Liver (tissue), 9 donors: ENCODE data around the gene REST. TPM values are rescaled to one million over a fixed set of nuclear protein-coding genes. Genes with fewer than 3 reads are reported as not detected.

ENCODE experiments used
- DNase-seq: peaks from one replicate; pipeline ENCODE4 v3.0.0-alpha.2; 2017; ENCODE audit warnings: low spot score
- H3K27ac ChIP-seq, 2 donors: one replicate each; pipeline ENCODE4 v1.7.0; 2013; ENCODE audit warnings: inconsistent platforms in 2 of 2, low read length in 2 of 2, control low read depth in 1 of 2, low read depth in 1 of 2, mild to moderate bottlenecking in 1 of 2
- H3K27me3 ChIP-seq, 4 donors: one replicate each; pipeline versions ENCODE4 v1.6.1 to v1.7.0; 2013; ENCODE audit warnings: low read length in 3 of 4, inconsistent platforms in 1 of 4, mild to moderate bottlenecking in 1 of 4, moderate library complexity in 1 of 4; ENCODE audit not compliant: control insufficient read depth in 4 of 4, insufficient read depth in 4 of 4
- H3K36me3 ChIP-seq, 4 donors: one replicate each; pipeline versions ENCODE4 v1.6.1 to v1.7.0; 2013; ENCODE audit warnings: low read length in 3 of 4, mild to moderate bottlenecking in 3 of 4, low read depth in 1 of 4, moderate library complexity in 1 of 4; ENCODE audit not compliant: control insufficient read depth in 4 of 4, insufficient read depth in 3 of 4
- H3K4me1 ChIP-seq, 4 donors: one replicate each; pipeline versions ENCODE4 v1.6.1 to v1.7.0; 2013; ENCODE audit warnings: low read length in 3 of 4, mild to moderate bottlenecking in 3 of 4, moderate library complexity in 1 of 4; ENCODE audit not compliant: control insufficient read depth in 4 of 4, insufficient read depth in 4 of 4
- H3K4me3 ChIP-seq, 3 donors: one replicate each; pipeline versions ENCODE4 v1.6.1 to v1.7.0; 2013; ENCODE audit warnings: low read length in 3 of 3, control low read depth in 1 of 3, low read depth in 1 of 3, mild to moderate bottlenecking in 1 of 3
- H3K9ac ChIP-seq, 2 donors: one replicate each; pipeline ENCODE4 v1.7.0; 2013; ENCODE audit warnings: low read length in 2 of 2, mild to moderate bottlenecking in 2 of 2, moderate library complexity in 2 of 2, control low read depth in 1 of 2, low read depth in 1 of 2
- H3K9me3 ChIP-seq, 4 donors: one replicate each; pipeline versions ENCODE4 v1.6.1 to v1.7.0; 2013; ENCODE audit warnings: low read length in 3 of 4; ENCODE audit not compliant: control insufficient read depth in 4 of 4
- EGR1 ChIP-seq, 2 donors: IDR thresholded peaks; 2 replicates each; pipeline ENCODE4 v1.6.1; 2016 to 2018; ENCODE audit warnings: antibody characterized with exemption in 2 of 2, low read depth in 2 of 2
- FOXA1 ChIP-seq: IDR thresholded peaks from 2 replicates; pipeline ENCODE4 v1.6.1; 2016; ENCODE audit warnings: antibody characterized with exemption
- FOXA2 ChIP-seq: IDR thresholded peaks from 2 replicates; pipeline ENCODE4 v1.6.1; 2016; ENCODE audit warnings: antibody characterized with exemption
- GABPA ChIP-seq, 2 donors: IDR thresholded peaks in 1 of 2; conservative IDR thresholded peaks in 1 of 2; 2 replicates each; pipeline ENCODE4 v1.6.1; 2016; ENCODE audit warnings: antibody characterized with exemption in 2 of 2, mild to moderate bottlenecking in 1 of 2, moderate library complexity in 1 of 2
- HNF4A ChIP-seq, 2 donors: conservative IDR thresholded peaks; 2 replicates each; pipeline ENCODE4 v1.6.1; 2016; ENCODE audit warnings: antibody characterized with exemption in 2 of 2, mild to moderate bottlenecking in 2 of 2
- HNF4G ChIP-seq: IDR thresholded peaks from 2 replicates; pipeline ENCODE4 v1.6.1; 2016; ENCODE audit warnings: antibody characterized with exemption
- JUND ChIP-seq, 2 donors: IDR thresholded peaks; 2 replicates each; pipeline ENCODE4 v1.6.1; 2016; ENCODE audit warnings: antibody characterized with exemption in 2 of 2
- NR2F2 ChIP-seq: IDR thresholded peaks from 2 replicates; pipeline ENCODE4 v1.6.1; 2016; ENCODE audit warnings: antibody characterized with exemption
- RAD21 ChIP-seq, 2 donors: IDR thresholded peaks; 2 replicates each; pipeline ENCODE4 v1.6.1; 2016; ENCODE audit warnings: antibody characterized with exemption in 2 of 2, mild to moderate bottlenecking in 2 of 2
- RXRA ChIP-seq, 2 donors: IDR thresholded peaks; 2 replicates each; pipeline ENCODE4 v1.6.1; 2017 to 2018; ENCODE audit warnings: antibody characterized with exemption in 2 of 2, mild to moderate bottlenecking in 1 of 2
- SP1 ChIP-seq: IDR thresholded peaks from 2 replicates; pipeline ENCODE4 v1.6.1; 2018; ENCODE audit warnings: antibody characterized with exemption, mild to moderate bottlenecking
- TAF1 ChIP-seq: conservative IDR thresholded peaks from 2 replicates; pipeline ENCODE4 v1.6.1; 2016; ENCODE audit warnings: antibody characterized with exemption, mild to moderate bottlenecking
- YY1 ChIP-seq: IDR thresholded peaks from 2 replicates; pipeline ENCODE4 v1.6.1; 2016; ENCODE audit warnings: antibody characterized with exemption, mild to moderate bottlenecking
- ZBTB33 ChIP-seq: IDR thresholded peaks from 2 replicates; pipeline ENCODE4 v1.6.1; 2016; ENCODE audit warnings: antibody characterized with exemption
- WGBS: extraction: QIAGEN DNeasy Blood & Tissue Kit; methylation state at CpG from one replicate; pipeline ENCODE4 v1.1.7; 2013; 5-methylcytosine and 5-hydroxymethylcytosine counted together
- polyA plus RNA-seq, 2 donors: library from polyadenylated mRNA; stranded (reverse) in 1 of 2; unstranded in 1 of 2; fragments of 200-250 nt in 1 of 2; fragments of >200 nt in 1 of 2; fragmentation: Nextera tagmentation in 1 of 2; extraction: Ambion mirVana in 1 of 2; gene quantifications; one replicate each; pipeline versions ENCODE4 v1.2.1 to v1.2.3, GENCODE V29; 2013 to 2015
- total RNA-seq, 2 donors: library from RNA; depleted of rRNA; stranded (reverse); fragments of >200 nt; gene quantifications; one replicate each; pipeline ENCODE4 v1.2.3, GENCODE V29; 2014
- TF ChIP-seq, protein P1 (sequence below): IDR thresholded peaks from 2 replicates; pipeline ENCODE4 v1.6.1; 2016; ENCODE audit warnings: antibody characterized with exemption, mild to moderate bottlenecking
- TF ChIP-seq, protein P2 (sequence below): IDR thresholded peaks from 2 replicates; pipeline ENCODE4 v1.6.1; 2016; ENCODE audit warnings: antibody characterized with exemption
- TF ChIP-seq, protein P3 (sequence below): fragments of 150-350 bp; IDR thresholded peaks from 2 replicates; pipeline ENCODE4 v1.5.1; 2017; ENCODE audit warnings: improper control_type of control experiment, low read depth, low read length; ENCODE audit not compliant: missing input control
- TF ChIP-seq, protein P4 (sequence below): IDR thresholded peaks from 2 replicates; pipeline ENCODE4 v1.6.1; 2016; ENCODE audit warnings: antibody characterized with exemption
- donor health status: healthy.
- donor health status: healthy.
- donor health status: healthy.
- donor health status: healthy.
- donor health status: healthy.

REST gene
- total and polyA plus RNA-seq, 4 donors: 3.7 to 18.1 (median 12.4) TPM

- no peak for TF ChIP-seq YY1
- no peak for TF ChIP-seq SP1
- no peak for TF ChIP-seq HNF4G
- TF ChIP-seq, protein P1, sequence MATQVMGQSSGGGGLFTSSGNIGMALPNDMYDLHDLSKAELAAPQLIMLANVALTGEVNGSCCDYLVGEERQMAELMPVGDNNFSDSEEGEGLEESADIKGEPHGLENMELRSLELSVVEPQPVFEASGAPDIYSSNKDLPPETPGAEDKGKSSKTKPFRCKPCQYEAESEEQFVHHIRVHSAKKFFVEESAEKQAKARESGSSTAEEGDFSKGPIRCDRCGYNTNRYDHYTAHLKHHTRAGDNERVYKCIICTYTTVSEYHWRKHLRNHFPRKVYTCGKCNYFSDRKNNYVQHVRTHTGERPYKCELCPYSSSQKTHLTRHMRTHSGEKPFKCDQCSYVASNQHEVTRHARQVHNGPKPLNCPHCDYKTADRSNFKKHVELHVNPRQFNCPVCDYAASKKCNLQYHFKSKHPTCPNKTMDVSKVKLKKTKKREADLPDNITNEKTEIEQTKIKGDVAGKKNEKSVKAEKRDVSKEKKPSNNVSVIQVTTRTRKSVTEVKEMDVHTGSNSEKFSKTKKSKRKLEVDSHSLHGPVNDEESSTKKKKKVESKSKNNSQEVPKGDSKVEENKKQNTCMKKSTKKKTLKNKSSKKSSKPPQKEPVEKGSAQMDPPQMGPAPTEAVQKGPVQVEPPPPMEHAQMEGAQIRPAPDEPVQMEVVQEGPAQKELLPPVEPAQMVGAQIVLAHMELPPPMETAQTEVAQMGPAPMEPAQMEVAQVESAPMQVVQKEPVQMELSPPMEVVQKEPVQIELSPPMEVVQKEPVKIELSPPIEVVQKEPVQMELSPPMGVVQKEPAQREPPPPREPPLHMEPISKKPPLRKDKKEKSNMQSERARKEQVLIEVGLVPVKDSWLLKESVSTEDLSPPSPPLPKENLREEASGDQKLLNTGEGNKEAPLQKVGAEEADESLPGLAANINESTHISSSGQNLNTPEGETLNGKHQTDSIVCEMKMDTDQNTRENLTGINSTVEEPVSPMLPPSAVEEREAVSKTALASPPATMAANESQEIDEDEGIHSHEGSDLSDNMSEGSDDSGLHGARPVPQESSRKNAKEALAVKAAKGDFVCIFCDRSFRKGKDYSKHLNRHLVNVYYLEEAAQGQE: no peak
- no peak for TF ChIP-seq EGR1 (IDR thresholded peaks at IDR 0.05; ENCODE audit: low read depth in 2 of 2)
- TF ChIP-seq, protein P2, sequence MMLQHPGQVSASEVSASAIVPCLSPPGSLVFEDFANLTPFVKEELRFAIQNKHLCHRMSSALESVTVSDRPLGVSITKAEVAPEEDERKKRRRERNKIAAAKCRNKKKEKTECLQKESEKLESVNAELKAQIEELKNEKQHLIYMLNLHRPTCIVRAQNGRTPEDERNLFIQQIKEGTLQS: no peak
- no peak for TF ChIP-seq FOXA1
- TF ChIP-seq JUND (IDR thresholded peaks at IDR 0.05): no peak
- TF ChIP-seq HNF4A (conservative IDR thresholded peaks at IDR 0.05): no peak
- TF ChIP-seq RAD21 (IDR thresholded peaks at IDR 0.05): no peak
- no peak for TF ChIP-seq TAF1
- TF ChIP-seq, protein P3, sequence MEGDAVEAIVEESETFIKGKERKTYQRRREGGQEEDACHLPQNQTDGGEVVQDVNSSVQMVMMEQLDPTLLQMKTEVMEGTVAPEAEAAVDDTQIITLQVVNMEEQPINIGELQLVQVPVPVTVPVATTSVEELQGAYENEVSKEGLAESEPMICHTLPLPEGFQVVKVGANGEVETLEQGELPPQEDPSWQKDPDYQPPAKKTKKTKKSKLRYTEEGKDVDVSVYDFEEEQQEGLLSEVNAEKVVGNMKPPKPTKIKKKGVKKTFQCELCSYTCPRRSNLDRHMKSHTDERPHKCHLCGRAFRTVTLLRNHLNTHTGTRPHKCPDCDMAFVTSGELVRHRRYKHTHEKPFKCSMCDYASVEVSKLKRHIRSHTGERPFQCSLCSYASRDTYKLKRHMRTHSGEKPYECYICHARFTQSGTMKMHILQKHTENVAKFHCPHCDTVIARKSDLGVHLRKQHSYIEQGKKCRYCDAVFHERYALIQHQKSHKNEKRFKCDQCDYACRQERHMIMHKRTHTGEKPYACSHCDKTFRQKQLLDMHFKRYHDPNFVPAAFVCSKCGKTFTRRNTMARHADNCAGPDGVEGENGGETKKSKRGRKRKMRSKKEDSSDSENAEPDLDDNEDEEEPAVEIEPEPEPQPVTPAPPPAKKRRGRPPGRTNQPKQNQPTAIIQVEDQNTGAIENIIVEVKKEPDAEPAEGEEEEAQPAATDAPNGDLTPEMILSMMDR: no peak
- no peak for TF ChIP-seq ZBTB33
- TF ChIP-seq RXRA (IDR thresholded peaks at IDR 0.05): no peak
- TF ChIP-seq GABPA (IDR thresholded peaks at IDR 0.05 in 1 of 2, conservative IDR thresholded peaks at IDR 0.05 in 1 of 2): no peak
- no peak for TF ChIP-seq FOXA2
- TF ChIP-seq, protein P4, sequence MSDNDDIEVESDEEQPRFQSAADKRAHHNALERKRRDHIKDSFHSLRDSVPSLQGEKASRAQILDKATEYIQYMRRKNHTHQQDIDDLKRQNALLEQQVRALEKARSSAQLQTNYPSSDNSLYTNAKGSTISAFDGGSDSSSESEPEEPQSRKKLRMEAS: no peak
- TF ChIP-seq NR2F2: no peak
- 10% methylated on average over 21 of the region's 21 CpGs for WGBS
- H3K4me3 ChIP-seq: peak overlapping the region; percentile 93 to 100 (median 96)
- H3K9me3 ChIP-seq: no peaks in the 10 kb centered on the region
- H3K27ac ChIP-seq: peak overlapping the region in 1 of 2 donors; percentile 19
- peaks cover 0 to 3% (median 0%) of the 10 kb centered on the region in 4 donors for H3K36me3 ChIP-seq
- peak overlapping the region; percentile 71 to 97 for H3K9ac ChIP-seq
- no peaks in the 10 kb centered on the region for H3K27me3 ChIP-seq
- no peak for DNase-seq
- peaks cover 5 to 37% (median 22%) of the 10 kb centered on the region in 4 donors for H3K4me1 ChIP-seq
Observed at GRCh38 chr4:56979421-56980072, 71.8 kb downstream of the REST start.
